Thyroid gland (tissue), 4 donors: ENCODE results near the gene RUNX2.
"Not testable (repeated sequence)": the region's sequence is repeated elsewhere in the genome, so short reads cannot be mapped to it uniquely, and the experiment has no call there.

Source experiments
- CTCF ChIP-seq, 6 experiments: fragments of 200-600 bp in 3 of 6; fragments of 450-650 bp in 3 of 6; sonication (generic) in 3 of 6; IDR thresholded peaks; one replicate each; pipeline ENCODE4 v1.5.1; 2016 to 2019; ENCODE audit warnings: antibody characterized with exemption in 6 of 6, mild to moderate bottlenecking in 2 of 6, inconsistent platforms in 1 of 6, moderate library complexity in 1 of 6
- POLR2A ChIP-seq, 2 donors: fragments of 450-650 bp; IDR thresholded peaks; one replicate each; pipeline ENCODE4 v1.6.1; 2017; ENCODE audit warnings: antibody characterized with exemption in 2 of 2, mild to moderate bottlenecking in 2 of 2, moderate library complexity in 1 of 2

- not testable (repeated sequence) for TF ChIP-seq POLR2A, CTCF (IDR thresholded peaks at IDR 0.05)
Measured at GRCh38 chr6:45675166-45675565, 347.0 kb downstream of the RUNX2 start.
